GM23338 (cell line): ENCODE data around the gene TCF7. TPM values are rescaled to one million over a fixed set of nuclear protein-coding genes. Genes with fewer than 3 reads are reported as not detected.
A peak's percentile ranks its signal among the peaks of the same experiment; 100 is the strongest.

Experiments
- ATAC-seq: fragments of 200-7000 bp; cut with Tn5 transposase; 3 replicates; pipeline ENCODE4 v1.9.1; 2020
- DNase-seq: peaks from one replicate; pipeline ENCODE4 v3.0.0-alpha.2; 2015; ENCODE audit warnings: low spot score
- H2AFZ ChIP-seq: fragments of 200-600 bp; sonication (generic); 2 replicates; pipeline ENCODE4 v1.8.0; 2016; ENCODE audit warnings: antibody characterized with exemption, mild to moderate bottlenecking, moderate library complexity
- H3F3A ChIP-seq: fragments of 200-600 bp; sonication (generic); replicated peaks from 2 replicates; pipeline ENCODE4 v1.8.0; 2017; ENCODE audit warnings: antibody characterized with exemption, mixed run types, low read depth
- H3K27ac ChIP-seq: fragments of 200-600 bp; sonication (generic); 2 replicates; pipeline ENCODE4 v1.6.1; 2016; ENCODE audit warnings: low read depth
- H3K27me3 ChIP-seq: fragments of 200-600 bp; sonication (generic); 2 replicates; pipeline ENCODE4 v1.8.0; 2016; ENCODE audit warnings: mild to moderate bottlenecking, mixed run types, moderate library complexity; ENCODE audit not compliant: insufficient read depth
- H3K36me3 ChIP-seq: fragments of 200-600 bp; sonication (generic); 2 replicates; pipeline ENCODE4 v1.8.0; 2016; ENCODE audit warnings: mild to moderate bottlenecking; ENCODE audit not compliant: insufficient read depth
- H3K4me1 ChIP-seq: fragments of 200-600 bp; sonication (generic); 2 replicates; pipeline ENCODE4 v1.8.0; 2016; ENCODE audit warnings: mild to moderate bottlenecking, moderate library complexity; ENCODE audit not compliant: insufficient read depth
- H3K4me2 ChIP-seq: fragments of 200-600 bp; sonication (generic); 2 replicates; pipeline ENCODE4 v1.7.1; 2017; ENCODE audit warnings: mixed run types
- H3K4me3 ChIP-seq: fragments of 200-600 bp; sonication (generic); 2 replicates; pipeline ENCODE4 v1.6.1; 2016; ENCODE audit warnings: mixed run types
- H3K79me2 ChIP-seq: fragments of 200-600 bp; sonication (generic); replicated peaks from 2 replicates; pipeline ENCODE4 v1.8.0; 2017; ENCODE audit warnings: mild to moderate bottlenecking; ENCODE audit not compliant: insufficient read depth
- H3K9me2 ChIP-seq: fragments of 200-600 bp; sonication (generic); 2 replicates; pipeline ENCODE4 v1.8.0; 2017; ENCODE audit not compliant: insufficient read depth
- H4K20me1 ChIP-seq: fragments of 200-600 bp; sonication (generic); replicated peaks from 2 replicates; pipeline ENCODE4 v1.8.0; 2017; ENCODE audit warnings: mild to moderate bottlenecking; ENCODE audit not compliant: insufficient read depth
- H3K27ac Mint-ChIP-seq: 2 replicates; pipeline ENCODE4 v1.8.0; 2020; ENCODE audit warnings: inconsistent platforms, mild to moderate bottlenecking, moderate library complexity, mixed read lengths
- H3K27me3 Mint-ChIP-seq: 3 replicates; pipeline ENCODE4 v1.8.0; 2022; ENCODE audit warnings: low read depth, mild to moderate bottlenecking, moderate library complexity, mixed read lengths, inconsistent platforms; ENCODE audit not compliant: insufficient read depth, poor library complexity
- H3K36me3 Mint-ChIP-seq: 3 replicates; pipeline ENCODE4 v1.8.0; 2021; ENCODE audit warnings: low read depth, mild to moderate bottlenecking, inconsistent platforms, moderate library complexity, mixed read lengths
- H3K4me1 Mint-ChIP-seq: 3 replicates; pipeline ENCODE4 v1.8.0; 2020; ENCODE audit warnings: mild to moderate bottlenecking, inconsistent platforms, mixed read lengths
- H3K4me3 Mint-ChIP-seq: 3 replicates; pipeline ENCODE4 v1.8.0; 2021; ENCODE audit warnings: moderate library complexity, mild to moderate bottlenecking, inconsistent platforms, mixed read lengths
- H3K9me3 Mint-ChIP-seq: 3 replicates; pipeline ENCODE4 v1.8.0; 2020; ENCODE audit warnings: moderate library complexity, mild to moderate bottlenecking, inconsistent platforms, mixed read lengths
- CREB1 ChIP-seq: fragments of 250-450 bp; sonication (Bioruptor Pico); IDR thresholded peaks from 2 replicates; pipeline ENCODE4 v1.5.0; 2020; ENCODE audit warnings: low read depth, mild to moderate bottlenecking, moderate library complexity
- CTCF ChIP-seq, 2 experiments: fragments of 200-600 bp in 1 of 2; sonication (generic) in 1 of 2; conservative IDR thresholded peaks; 2 replicates each; pipeline versions ENCODE4 v1.5.1 to v1.6.1; 2016 to 2017; ENCODE audit warnings: antibody characterized with exemption in 2 of 2, low read depth in 2 of 2, mild to moderate bottlenecking in 2 of 2, moderate library complexity in 1 of 2
- ETS1 ChIP-seq: IDR thresholded peaks from 2 replicates; pipeline ENCODE4 v1.6.1; 2016; ENCODE audit warnings: antibody characterized with exemption
- EZH2 ChIP-seq: fragments of 200-600 bp; sonication (generic); IDR thresholded peaks from one replicate; pipeline ENCODE4 v1.8.0; 2017; ENCODE audit warnings: antibody characterized with exemption, mild to moderate bottlenecking, low read depth; ENCODE audit not compliant: unreplicated experiment
- JUNB ChIP-seq: IDR thresholded peaks from one replicate; pipeline ENCODE4 v1.6.1; 2016; ENCODE audit warnings: antibody characterized with exemption; ENCODE audit not compliant: unreplicated experiment
- NANOG ChIP-seq: IDR thresholded peaks from 2 replicates; pipeline ENCODE4 v1.6.1; 2016; ENCODE audit warnings: antibody characterized with exemption, borderline replicate concordance
- ZNF114 ChIP-seq: fragments of 250-450 bp; sonication (Bioruptor Pico); IDR thresholded peaks from 2 replicates; pipeline ENCODE4 v1.5.0; 2020; ENCODE audit warnings: mild to moderate bottlenecking, moderate library complexity
- polyA plus RNA-seq: library from polyadenylated mRNA; unstranded; fragments of >200 nt; fragmentation: Nextera tagmentation; extraction: Ambion mirVana; gene quantifications from 2 replicates; pipeline ENCODE4 v1.2.1, GENCODE V29; 2016
- total RNA-seq: library from RNA; depleted of rRNA; stranded (reverse); fragments of >200 nt; shearing (Covaris generic); gene quantifications from 2 replicates; pipeline ENCODE4 v1.2.3, GENCODE V29; 2014
- TF ChIP-seq, protein P1 (sequence below): IDR thresholded peaks from one replicate; pipeline ENCODE4 v1.6.1; 2018; ENCODE audit warnings: antibody characterized with exemption; ENCODE audit not compliant: unreplicated experiment

Gene TCF7
- total and polyA plus RNA-seq, 2 experiments from 2014 or later: 5.6 to 8.1 TPM

DNA sequence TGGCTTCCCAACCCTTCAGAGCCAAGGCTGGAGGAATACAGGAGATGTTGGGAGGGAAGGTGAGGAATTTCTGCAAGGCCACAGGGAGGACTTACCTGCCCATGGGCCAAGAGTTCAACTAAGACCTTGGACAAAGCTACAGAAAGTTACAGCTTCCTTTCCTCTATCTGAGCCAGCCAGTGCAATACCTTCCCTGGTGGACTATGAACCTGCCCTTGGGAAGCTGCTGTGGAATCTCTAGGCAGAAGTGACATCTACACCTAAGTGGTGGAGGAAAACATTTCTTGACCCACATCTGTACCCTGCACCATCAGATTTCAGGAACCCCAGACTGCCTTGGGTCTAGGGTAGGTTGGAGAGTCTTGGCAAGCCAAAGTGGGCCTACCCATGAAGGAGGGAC is 69.0 kb downstream of the TCF7 start:
- ATAC-seq (no peak), DNase-seq (no peak)
- no peaks in the 10 kb centered on the region for H3K4me1 Mint-ChIP-seq
- H3K27ac ChIP-seq: no peak overlapping the region
- H3K27ac Mint-ChIP-seq: no peak overlapping the region
- H3K9me3 Mint-ChIP-seq: no peaks in the 10 kb centered on the region
- H3K4me1 ChIP-seq: no peaks in the 10 kb centered on the region
- H3K4me3 ChIP-seq: no peak overlapping the region
- no peaks in the 10 kb centered on the region for H3K36me3 ChIP-seq
- no peaks in the 10 kb centered on the region for H3K27me3 ChIP-seq
- H3K27me3 Mint-ChIP-seq: peaks cover 10% of the 10 kb centered on the region
- no peaks in the 10 kb centered on the region for H3K9me2 ChIP-seq
- H2AFZ ChIP-seq: no peak overlapping the region
- H3K4me3 Mint-ChIP-seq: no peak overlapping the region
- no peaks in the 10 kb centered on the region for H3F3A ChIP-seq
- no peak overlapping the region for H3K4me2 ChIP-seq
- peaks cover 7% of the 10 kb centered on the region for H4K20me1 ChIP-seq
- no peaks in the 10 kb centered on the region for H3K79me2 ChIP-seq
- TF ChIP-seq ETS1: no peak
- TF ChIP-seq EZH2: no peak
- no peak for TF ChIP-seq ZNF114 (CRISPR knock-in tag)
- TF ChIP-seq, protein P1, sequence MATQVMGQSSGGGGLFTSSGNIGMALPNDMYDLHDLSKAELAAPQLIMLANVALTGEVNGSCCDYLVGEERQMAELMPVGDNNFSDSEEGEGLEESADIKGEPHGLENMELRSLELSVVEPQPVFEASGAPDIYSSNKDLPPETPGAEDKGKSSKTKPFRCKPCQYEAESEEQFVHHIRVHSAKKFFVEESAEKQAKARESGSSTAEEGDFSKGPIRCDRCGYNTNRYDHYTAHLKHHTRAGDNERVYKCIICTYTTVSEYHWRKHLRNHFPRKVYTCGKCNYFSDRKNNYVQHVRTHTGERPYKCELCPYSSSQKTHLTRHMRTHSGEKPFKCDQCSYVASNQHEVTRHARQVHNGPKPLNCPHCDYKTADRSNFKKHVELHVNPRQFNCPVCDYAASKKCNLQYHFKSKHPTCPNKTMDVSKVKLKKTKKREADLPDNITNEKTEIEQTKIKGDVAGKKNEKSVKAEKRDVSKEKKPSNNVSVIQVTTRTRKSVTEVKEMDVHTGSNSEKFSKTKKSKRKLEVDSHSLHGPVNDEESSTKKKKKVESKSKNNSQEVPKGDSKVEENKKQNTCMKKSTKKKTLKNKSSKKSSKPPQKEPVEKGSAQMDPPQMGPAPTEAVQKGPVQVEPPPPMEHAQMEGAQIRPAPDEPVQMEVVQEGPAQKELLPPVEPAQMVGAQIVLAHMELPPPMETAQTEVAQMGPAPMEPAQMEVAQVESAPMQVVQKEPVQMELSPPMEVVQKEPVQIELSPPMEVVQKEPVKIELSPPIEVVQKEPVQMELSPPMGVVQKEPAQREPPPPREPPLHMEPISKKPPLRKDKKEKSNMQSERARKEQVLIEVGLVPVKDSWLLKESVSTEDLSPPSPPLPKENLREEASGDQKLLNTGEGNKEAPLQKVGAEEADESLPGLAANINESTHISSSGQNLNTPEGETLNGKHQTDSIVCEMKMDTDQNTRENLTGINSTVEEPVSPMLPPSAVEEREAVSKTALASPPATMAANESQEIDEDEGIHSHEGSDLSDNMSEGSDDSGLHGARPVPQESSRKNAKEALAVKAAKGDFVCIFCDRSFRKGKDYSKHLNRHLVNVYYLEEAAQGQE: no peak
- H3K36me3 Mint-ChIP-seq: no peaks in the 10 kb centered on the region

DNA sequence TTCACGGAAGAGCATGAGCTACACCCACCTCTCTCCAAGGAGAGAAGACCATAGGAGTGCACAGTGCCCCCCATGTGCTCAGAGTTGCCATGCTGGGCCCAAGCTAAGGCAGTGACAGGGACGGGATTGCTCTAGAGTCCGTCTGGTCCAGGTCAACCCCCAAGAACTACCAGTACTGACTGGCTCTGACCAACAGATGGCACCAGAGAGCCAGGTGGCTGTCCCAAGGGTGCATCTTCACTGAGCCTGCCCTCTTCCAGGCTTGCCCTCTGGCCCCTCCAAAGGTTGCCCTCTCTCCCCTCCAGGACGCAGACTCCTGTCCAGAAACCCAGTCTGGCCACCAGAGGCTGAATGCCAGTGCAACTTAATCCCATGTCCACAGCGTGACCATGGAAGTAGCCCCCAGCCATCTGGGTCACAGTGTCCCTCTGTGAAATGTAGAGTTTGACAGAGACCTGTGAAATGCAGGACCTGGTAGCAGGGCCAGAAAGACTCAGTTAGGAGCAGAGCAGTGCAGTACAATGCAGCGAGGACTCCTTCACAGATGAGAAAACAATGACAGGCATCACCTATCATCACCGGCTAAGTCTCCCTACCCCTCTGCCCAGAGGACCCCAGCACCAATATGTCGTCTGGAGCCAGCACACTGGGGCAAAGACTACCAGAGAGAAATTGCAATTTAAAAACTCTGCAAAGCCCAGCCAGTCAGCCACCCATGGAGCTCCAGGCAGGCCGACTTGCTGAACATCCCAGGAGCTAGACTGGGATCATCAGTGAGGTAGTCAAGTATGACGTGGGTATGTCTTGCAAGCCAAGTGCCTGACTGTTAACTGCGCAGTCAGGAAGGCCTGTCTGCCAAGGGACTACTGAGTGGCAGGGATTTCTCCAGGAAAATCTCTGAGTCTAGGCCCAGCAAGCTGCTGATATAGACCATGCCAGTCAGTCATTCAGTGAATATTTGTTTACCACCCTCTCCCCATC is 70.0 kb downstream of the TCF7 start:
- TF ChIP-seq ETS1: no peak
- TF ChIP-seq CREB1 (CRISPR knock-in tag): no peak
- TF ChIP-seq CTCF (conservative IDR thresholded peaks at IDR 0.05; ENCODE audit: low read depth in 2 of 2): peak; percentile 79 to 98
- TF ChIP-seq NANOG: no peak
- TF ChIP-seq ZNF114 (CRISPR knock-in tag): no peak
- TF ChIP-seq JUNB: no peak
- TF ChIP-seq, protein P1: no peak
- H3K4me3 Mint-ChIP-seq: no peak overlapping the region
- DNase-seq: peak; percentile 87

More for the DNA sequence above, 70.0 kb downstream of the TCF7 start:
- H3K27ac Mint-ChIP-seq: peak overlapping the region; percentile 26; the same call in 1 of the 2 replicates
- Histone ChIP-seq H3K4me2 (no peak overlapping the region), H4K20me1 (peaks cover 7% of the 10 kb centered on the region), H3K4me1 (no peaks in the 10 kb centered on the region), H3K36me3 (no peaks in the 10 kb centered on the region), H3K27me3 (no peaks in the 10 kb centered on the region), H3F3A (no peaks in the 10 kb centered on the region), H3K9me2 (no peaks in the 10 kb centered on the region), H3K79me2 (no peaks in the 10 kb centered on the region), H2AFZ (no peak overlapping the region), H3K4me3 (no peak overlapping the region), H3K27ac (no peak overlapping the region)
- ATAC-seq: peak; percentile 96
- H3K27me3 Mint-ChIP-seq: peaks cover 10% of the 10 kb centered on the region
- no peaks in the 10 kb centered on the region for H3K36me3 Mint-ChIP-seq
- no peaks in the 10 kb centered on the region for H3K9me3 Mint-ChIP-seq
- no peaks in the 10 kb centered on the region for H3K4me1 Mint-ChIP-seq
